WI38 (cell line): ENCODE measurements around the gene HHIPL2.

Source experiments
- H3K4me3 ChIP-seq: 2 replicates; pipeline ENCODE4 v1.5.1; 2011; ENCODE audit warnings: low read depth, mild to moderate bottlenecking, control low read depth, low read length
- CTCF ChIP-seq: IDR thresholded peaks from 2 replicates; pipeline ENCODE4 v1.5.1; 2012; ENCODE audit warnings: low read depth, mild to moderate bottlenecking, control low read depth, low read length

The HHIPL2 gene

GRCh38 chr1:222540598-222540995, 7.3 kb downstream of the HHIPL2 start:
- H3K4me3 ChIP-seq, result no peak overlapping the region
- no peak for TF ChIP-seq CTCF

DNA sequence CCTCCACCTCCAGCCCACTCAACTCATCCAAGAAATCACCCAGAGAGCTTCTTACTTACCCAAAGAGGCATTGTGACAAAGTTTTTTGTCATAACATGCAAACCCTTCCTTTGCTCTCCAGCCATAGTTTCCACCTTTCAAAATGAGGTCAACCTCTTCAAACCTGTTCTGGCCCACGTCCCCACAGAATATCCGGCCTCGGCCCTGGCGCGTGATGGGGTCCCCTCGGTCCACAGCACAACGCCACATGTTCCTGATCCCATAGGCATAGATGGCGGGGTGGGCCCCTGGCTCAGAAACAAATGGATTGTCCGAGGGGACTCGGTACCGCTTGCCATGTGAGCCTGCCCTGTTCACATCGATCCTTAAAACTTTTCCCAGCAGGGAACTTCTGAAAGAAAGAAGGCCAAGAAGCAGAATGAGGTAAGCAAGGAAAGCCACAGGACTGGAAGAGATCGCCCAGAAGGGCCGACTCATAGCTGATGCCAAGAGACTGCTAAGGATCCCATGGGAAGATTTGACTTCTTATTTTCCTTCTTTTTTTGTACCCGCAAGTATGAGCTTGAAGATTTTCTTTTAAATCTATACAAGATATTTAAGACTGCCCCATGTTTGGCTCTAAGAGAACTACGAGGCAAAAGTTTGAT, 7.8 kb downstream of the HHIPL2 start:
- TF ChIP-seq CTCF, result no peak
- H3K4me3 ChIP-seq, result no peak overlapping the region

GRCh38 chr1:222535455-222535854, 12.4 kb downstream of the HHIPL2 start:
- TF ChIP-seq CTCF, result no peak
- H3K4me3 ChIP-seq, result no peak overlapping the region

DNA sequence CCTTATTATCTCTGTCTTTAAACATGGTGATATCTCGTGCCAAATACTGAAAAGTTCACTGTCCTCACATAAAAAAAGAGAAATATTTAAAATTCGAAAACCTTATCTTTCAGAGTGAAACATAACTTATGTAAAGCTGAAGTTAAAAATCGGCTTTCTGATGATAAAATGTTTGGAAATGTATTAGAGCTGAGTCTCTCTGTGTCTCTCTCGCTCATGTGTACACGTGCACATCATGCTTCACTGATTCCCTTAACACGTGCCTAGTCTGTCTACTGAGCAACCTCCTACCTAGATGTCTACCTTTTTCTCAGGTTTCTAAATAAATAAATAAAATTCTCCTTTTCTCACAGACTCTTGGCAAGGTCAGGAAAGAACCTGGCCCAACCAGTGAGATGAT, 17.1 kb downstream of the HHIPL2 start:
- TF ChIP-seq CTCF, result no peak
- no peak overlapping the region for H3K4me3 ChIP-seq

DNA sequence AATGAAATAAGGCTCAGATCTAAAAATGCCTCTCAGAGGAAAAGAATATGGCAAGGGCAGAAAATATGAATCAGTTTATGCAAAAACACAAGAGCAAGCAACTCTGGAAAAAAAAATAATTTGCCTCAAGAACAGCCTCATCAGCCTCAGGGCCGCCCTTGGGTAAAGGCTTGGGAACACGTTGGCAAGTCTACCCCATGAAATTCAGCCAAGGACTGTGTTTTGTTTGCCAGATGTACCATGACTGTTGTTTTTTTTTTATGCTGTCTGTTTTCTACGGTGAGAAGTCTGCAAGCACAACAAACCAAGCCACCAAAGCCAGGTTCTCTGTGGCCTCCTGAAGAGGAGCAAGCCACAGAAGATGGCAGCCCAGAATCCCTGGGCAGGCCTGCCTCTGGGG, 18.0 kb downstream of the HHIPL2 start:
- H3K4me3 ChIP-seq, result no peak overlapping the region
- TF ChIP-seq CTCF, result no peak

DNA sequence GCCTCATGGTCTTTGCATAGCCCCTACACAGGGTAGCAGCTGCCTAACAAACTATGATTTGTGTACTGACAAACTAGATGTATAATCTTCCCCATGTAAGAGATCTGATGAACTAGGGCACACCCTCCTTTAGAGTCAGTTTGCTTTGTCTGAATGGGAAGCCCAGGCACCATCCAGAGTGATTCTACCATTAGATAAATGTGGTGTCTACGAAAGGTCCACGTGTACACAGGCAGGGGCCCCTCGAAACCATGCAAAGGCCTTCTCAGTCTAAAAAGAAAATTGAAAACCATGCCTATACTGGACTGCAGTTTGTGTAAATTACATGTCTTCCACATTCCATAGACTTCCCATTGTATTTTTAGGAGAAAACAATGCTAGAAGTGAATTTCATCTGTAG, 18.7 kb downstream of the HHIPL2 start:
- TF ChIP-seq CTCF, result no peak
- H3K4me3 ChIP-seq, result no peak overlapping the region

DNA sequence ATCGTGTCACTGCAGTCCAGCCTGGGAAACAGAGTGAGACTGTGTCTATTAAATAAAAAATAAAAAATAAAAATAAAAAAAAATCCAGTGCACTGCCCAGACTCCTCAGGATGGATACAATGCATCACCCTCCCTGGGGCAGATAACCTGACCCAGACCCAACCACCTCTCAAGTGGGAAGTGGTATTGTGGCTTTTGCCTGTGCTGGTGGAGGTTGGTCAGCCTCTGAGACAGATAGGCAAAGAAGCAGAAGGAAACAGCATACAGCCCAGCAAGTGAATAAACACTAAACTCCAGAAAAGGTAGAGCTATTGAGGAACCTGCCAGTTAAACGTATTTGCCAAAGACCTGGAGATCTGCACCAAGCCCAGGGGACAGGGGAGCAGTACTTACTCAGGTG, 22.0 kb downstream of the HHIPL2 start:
- no peak overlapping the region for H3K4me3 ChIP-seq
- TF ChIP-seq CTCF, result no peak
